ENCODE measurements around the gene FES.

- no peak for TF ChIP-seq CTCF (IDR thresholded peaks at IDR 0.05)
- TF ChIP-seq POLR2A (IDR thresholded peaks at IDR 0.05), result no peak
- no peak for TF ChIP-seq EP300 (IDR thresholded peaks at IDR 0.05)
Observed at GRCh38 chr15:90878660-90879059, 5.6 kb upstream of the FES start.
